Neural cell (in vitro differentiated cells): ENCODE measurements around the gene CLIP4. TPM values are rescaled to one million over a fixed set of nuclear protein-coding genes. Genes with fewer than 3 reads are reported as not detected.

Source experiments
- H2AFZ ChIP-seq: fragments of 200-600, 300-800 bp; sonication (generic), shearing (Covaris generic); 2 replicates; pipeline ENCODE4 v1.6.0; 2014; ENCODE audit warnings: low read depth, mild to moderate bottlenecking, antibody characterized with exemption, low read length, moderate library complexity
- H3F3A ChIP-seq: fragments of 200-600 bp; shearing (Covaris generic); 2 replicates; pipeline ENCODE4 v1.6.1; 2016; ENCODE audit warnings: mild to moderate bottlenecking, moderate library complexity, mixed read lengths, antibody characterized with exemption, low read length; ENCODE audit not compliant: insufficient read depth, poor library complexity, severe bottlenecking
- H3K27ac ChIP-seq: fragments of 200-600, 300-800 bp; sonication (generic), shearing (Covaris generic); 2 replicates; pipeline ENCODE4 v1.5.1; 2014; ENCODE audit warnings: mild to moderate bottlenecking, low read length, moderate library complexity
- H3K27me3 ChIP-seq: fragments of 300-800, 200-600 bp; sonication (generic), shearing (Covaris generic); 2 replicates; pipeline ENCODE4 v1.6.0; 2014; ENCODE audit warnings: mild to moderate bottlenecking, low read depth, low read length, moderate library complexity; ENCODE audit not compliant: insufficient read depth
- H3K36me3 ChIP-seq: fragments of 300-800, 200-600 bp; sonication (generic), shearing (Covaris generic); 2 replicates; pipeline ENCODE4 v1.5.1; 2014; ENCODE audit warnings: mild to moderate bottlenecking, antibody characterized with exemption, low read length, moderate library complexity; ENCODE audit not compliant: insufficient read depth
- H3K4me2 ChIP-seq: fragments of 300-800, 200-600 bp; sonication (generic), shearing (Covaris generic); 2 replicates; pipeline ENCODE4 v1.6.0; 2014; ENCODE audit warnings: mild to moderate bottlenecking, low read length
- H3K4me3 ChIP-seq: fragments of 300-800, 200-600 bp; sonication (generic), shearing (Covaris generic); 2 replicates; pipeline ENCODE4 v1.5.1; 2014; ENCODE audit warnings: mild to moderate bottlenecking, low read length, moderate library complexity
- H3K79me2 ChIP-seq: fragments of 200-600 bp; shearing (Covaris generic); replicated peaks from 2 replicates; pipeline ENCODE4 v1.6.0; 2014; ENCODE audit warnings: mild to moderate bottlenecking, low read length, moderate library complexity; ENCODE audit not compliant: insufficient read depth
- H3K9ac ChIP-seq: fragments of 300-800, 200-600 bp; sonication (generic), shearing (Covaris generic); 2 replicates; pipeline ENCODE4 v1.6.1; 2016; ENCODE audit warnings: mild to moderate bottlenecking, low read length, mixed read lengths
- H3K9me2 ChIP-seq: fragments of 200-600 bp; shearing (Covaris generic); 2 replicates; pipeline ENCODE4 v1.6.1; 2016; ENCODE audit warnings: mild to moderate bottlenecking, low read length, mixed read lengths; ENCODE audit not compliant: insufficient read depth
- H3K9me3 ChIP-seq: fragments of 200-600, 300-800 bp; sonication (generic), shearing (Covaris generic); 2 replicates; pipeline ENCODE4 v1.6.1; 2016; ENCODE audit warnings: mild to moderate bottlenecking, mixed run types, low read length, moderate library complexity, mixed read lengths
- H4K20me1 ChIP-seq: fragments of 200-600 bp; shearing (Covaris generic); 2 replicates; pipeline ENCODE4 v1.6.1; 2016; ENCODE audit warnings: mild to moderate bottlenecking, mixed run types; ENCODE audit not compliant: insufficient read depth
- EP300 ChIP-seq: fragments of 450-650 bp; conservative IDR thresholded peaks from 2 replicates; pipeline ENCODE4 v1.6.1; 2014; ENCODE audit warnings: antibody characterized with exemption, mild to moderate bottlenecking, moderate library complexity; ENCODE audit not compliant: poor library complexity, severe bottlenecking
- EZH2 ChIP-seq: fragments of 200-600, 300-800 bp; shearing (Covaris generic), sonication (generic); IDR thresholded peaks from 2 replicates; pipeline ENCODE4 v1.6.1; 2014; ENCODE audit warnings: antibody characterized with exemption, low read length, borderline replicate concordance, mild to moderate bottlenecking; ENCODE audit not compliant: insufficient read depth, poor library complexity, severe bottlenecking
- MXI1 ChIP-seq: fragments of 450-650 bp; conservative IDR thresholded peaks from 2 replicates; pipeline ENCODE4 v1.6.1; 2014; ENCODE audit warnings: antibody characterized with exemption, mild to moderate bottlenecking; ENCODE audit not compliant: poor library complexity, severe bottlenecking
- POLR2AphosphoS5 ChIP-seq: IDR thresholded peaks from 2 replicates; pipeline ENCODE4 v1.6.1; 2012
- RAD21 ChIP-seq: fragments of 450-650 bp; conservative IDR thresholded peaks from 2 replicates; pipeline ENCODE4 v1.6.1; 2014; ENCODE audit warnings: antibody characterized with exemption, mild to moderate bottlenecking, moderate library complexity
- SMC3 ChIP-seq: fragments of 450-650 bp; conservative IDR thresholded peaks from 2 replicates; pipeline ENCODE4 v1.6.1; 2014; ENCODE audit warnings: antibody characterized with exemption, mild to moderate bottlenecking, moderate library complexity; ENCODE audit not compliant: poor library complexity
- TAF1 ChIP-seq: IDR thresholded peaks from 2 replicates; pipeline ENCODE4 v1.6.1; 2012; ENCODE audit warnings: low read depth
- polyA plus RNA-seq: library from polyadenylated mRNA; depleted of rRNA; stranded (reverse); fragments of >200 nt; gene quantifications from 2 replicates; pipeline ENCODE4 v1.2.3, GENCODE V29; 2014
- TF ChIP-seq, protein P1 (sequence below): fragments of 450-650 bp; IDR thresholded peaks from 2 replicates; pipeline ENCODE4 v1.5.1; 2014; ENCODE audit warnings: antibody characterized with exemption, mild to moderate bottlenecking, moderate library complexity; ENCODE audit not compliant: poor library complexity, severe bottlenecking
- TF ChIP-seq, protein P2 (sequence below): IDR thresholded peaks from 2 replicates; pipeline ENCODE4 v1.6.1; 2012; ENCODE audit warnings: borderline replicate concordance

The CLIP4 gene
- polyA plus RNA-seq, 1 donor from 2014 or later, result 10.2 TPM

DNA sequence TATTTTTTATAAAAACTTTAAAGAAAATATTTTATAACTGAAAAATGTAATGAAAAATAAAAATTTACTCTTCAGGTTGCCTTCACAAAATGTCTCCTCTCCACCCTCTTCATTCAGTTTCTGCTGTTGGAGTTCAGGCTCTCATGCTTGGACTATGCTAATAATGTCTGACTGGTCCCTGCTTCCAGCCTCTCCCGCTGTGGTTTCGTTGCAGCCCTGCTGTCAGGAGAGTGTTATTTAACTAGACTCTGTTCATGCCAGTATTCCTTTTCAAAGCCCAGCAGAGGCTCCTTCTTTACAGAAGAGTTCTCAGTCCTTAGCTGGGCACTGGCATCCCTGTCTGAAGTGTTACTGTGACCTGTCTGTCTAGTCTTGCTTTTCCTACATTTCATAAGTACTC lies 40.4 kb downstream of the CLIP4 start:
- Histone ChIP-seq H3K4me3 (no peak overlapping the region), H3K9ac (no peak overlapping the region), H3K9me3 (no peaks in the 10 kb centered on the region), H3K79me2 (no peaks in the 10 kb centered on the region), H3K4me2 (no peak overlapping the region), H3K9me2 (no peaks in the 10 kb centered on the region), H3K27me3 (no peaks in the 10 kb centered on the region), H3F3A (no peaks in the 10 kb centered on the region), H2AFZ (no peak overlapping the region), H3K36me3 (no peaks in the 10 kb centered on the region), H3K27ac (no peak overlapping the region), H4K20me1 (no peaks in the 10 kb centered on the region)
- TF ChIP-seq, protein P1, sequence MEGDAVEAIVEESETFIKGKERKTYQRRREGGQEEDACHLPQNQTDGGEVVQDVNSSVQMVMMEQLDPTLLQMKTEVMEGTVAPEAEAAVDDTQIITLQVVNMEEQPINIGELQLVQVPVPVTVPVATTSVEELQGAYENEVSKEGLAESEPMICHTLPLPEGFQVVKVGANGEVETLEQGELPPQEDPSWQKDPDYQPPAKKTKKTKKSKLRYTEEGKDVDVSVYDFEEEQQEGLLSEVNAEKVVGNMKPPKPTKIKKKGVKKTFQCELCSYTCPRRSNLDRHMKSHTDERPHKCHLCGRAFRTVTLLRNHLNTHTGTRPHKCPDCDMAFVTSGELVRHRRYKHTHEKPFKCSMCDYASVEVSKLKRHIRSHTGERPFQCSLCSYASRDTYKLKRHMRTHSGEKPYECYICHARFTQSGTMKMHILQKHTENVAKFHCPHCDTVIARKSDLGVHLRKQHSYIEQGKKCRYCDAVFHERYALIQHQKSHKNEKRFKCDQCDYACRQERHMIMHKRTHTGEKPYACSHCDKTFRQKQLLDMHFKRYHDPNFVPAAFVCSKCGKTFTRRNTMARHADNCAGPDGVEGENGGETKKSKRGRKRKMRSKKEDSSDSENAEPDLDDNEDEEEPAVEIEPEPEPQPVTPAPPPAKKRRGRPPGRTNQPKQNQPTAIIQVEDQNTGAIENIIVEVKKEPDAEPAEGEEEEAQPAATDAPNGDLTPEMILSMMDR, result no peak
- no peak for TF ChIP-seq EP300
- no peak for TF ChIP-seq RAD21
- no peak for TF ChIP-seq MXI1
- TF ChIP-seq POLR2AphosphoS5, result no peak
- no peak for TF ChIP-seq EZH2
- no peak for TF ChIP-seq TAF1
- no peak for TF ChIP-seq SMC3
- TF ChIP-seq, protein P2, sequence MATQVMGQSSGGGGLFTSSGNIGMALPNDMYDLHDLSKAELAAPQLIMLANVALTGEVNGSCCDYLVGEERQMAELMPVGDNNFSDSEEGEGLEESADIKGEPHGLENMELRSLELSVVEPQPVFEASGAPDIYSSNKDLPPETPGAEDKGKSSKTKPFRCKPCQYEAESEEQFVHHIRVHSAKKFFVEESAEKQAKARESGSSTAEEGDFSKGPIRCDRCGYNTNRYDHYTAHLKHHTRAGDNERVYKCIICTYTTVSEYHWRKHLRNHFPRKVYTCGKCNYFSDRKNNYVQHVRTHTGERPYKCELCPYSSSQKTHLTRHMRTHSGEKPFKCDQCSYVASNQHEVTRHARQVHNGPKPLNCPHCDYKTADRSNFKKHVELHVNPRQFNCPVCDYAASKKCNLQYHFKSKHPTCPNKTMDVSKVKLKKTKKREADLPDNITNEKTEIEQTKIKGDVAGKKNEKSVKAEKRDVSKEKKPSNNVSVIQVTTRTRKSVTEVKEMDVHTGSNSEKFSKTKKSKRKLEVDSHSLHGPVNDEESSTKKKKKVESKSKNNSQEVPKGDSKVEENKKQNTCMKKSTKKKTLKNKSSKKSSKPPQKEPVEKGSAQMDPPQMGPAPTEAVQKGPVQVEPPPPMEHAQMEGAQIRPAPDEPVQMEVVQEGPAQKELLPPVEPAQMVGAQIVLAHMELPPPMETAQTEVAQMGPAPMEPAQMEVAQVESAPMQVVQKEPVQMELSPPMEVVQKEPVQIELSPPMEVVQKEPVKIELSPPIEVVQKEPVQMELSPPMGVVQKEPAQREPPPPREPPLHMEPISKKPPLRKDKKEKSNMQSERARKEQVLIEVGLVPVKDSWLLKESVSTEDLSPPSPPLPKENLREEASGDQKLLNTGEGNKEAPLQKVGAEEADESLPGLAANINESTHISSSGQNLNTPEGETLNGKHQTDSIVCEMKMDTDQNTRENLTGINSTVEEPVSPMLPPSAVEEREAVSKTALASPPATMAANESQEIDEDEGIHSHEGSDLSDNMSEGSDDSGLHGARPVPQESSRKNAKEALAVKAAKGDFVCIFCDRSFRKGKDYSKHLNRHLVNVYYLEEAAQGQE, result no peak

DNA sequence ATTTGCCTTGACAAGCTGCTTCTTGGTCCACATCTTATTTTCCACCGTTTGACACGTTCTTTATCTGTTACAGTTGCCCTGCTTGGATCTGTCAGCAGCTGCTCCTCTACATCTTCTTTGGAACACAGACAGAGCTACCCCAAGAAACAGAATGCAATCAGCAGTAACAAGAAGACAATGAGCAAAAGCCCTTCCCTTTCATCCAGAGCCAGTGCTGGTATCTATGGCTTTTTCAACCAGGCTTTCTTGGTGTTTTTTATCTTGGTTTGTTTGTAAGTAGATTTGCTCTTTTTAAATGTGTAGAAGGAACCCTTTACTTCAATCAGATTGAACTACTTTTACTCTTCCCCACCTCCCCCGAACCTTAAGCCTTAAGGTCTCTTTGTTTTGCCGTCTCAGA lies 41.9 kb downstream of the CLIP4 start:
- H4K20me1 ChIP-seq, result no peaks in the 10 kb centered on the region
- no peaks in the 10 kb centered on the region for H3K36me3 ChIP-seq
- H3K27ac ChIP-seq, result no peak overlapping the region
- no peaks in the 10 kb centered on the region for H3K9me2 ChIP-seq
- H2AFZ ChIP-seq, result no peak overlapping the region
- no peak overlapping the region for H3K4me2 ChIP-seq
- no peak overlapping the region for H3K9ac ChIP-seq
- H3K79me2 ChIP-seq, result no peaks in the 10 kb centered on the region
- no peaks in the 10 kb centered on the region for H3K27me3 ChIP-seq
- H3F3A ChIP-seq, result no peaks in the 10 kb centered on the region
- H3K4me3 ChIP-seq, result no peak overlapping the region
- no peaks in the 10 kb centered on the region for H3K9me3 ChIP-seq
- TF ChIP-seq MXI1, result no peak
- TF ChIP-seq, protein P1, result no peak
- TF ChIP-seq, protein P2, result no peak
- no peak for TF ChIP-seq EP300
- TF ChIP-seq RAD21, result no peak
- no peak for TF ChIP-seq EZH2
- no peak for TF ChIP-seq SMC3
- TF ChIP-seq POLR2AphosphoS5, result no peak
- no peak for TF ChIP-seq TAF1
